Measurements from ENCODE around the gene VENTX.

DNA sequence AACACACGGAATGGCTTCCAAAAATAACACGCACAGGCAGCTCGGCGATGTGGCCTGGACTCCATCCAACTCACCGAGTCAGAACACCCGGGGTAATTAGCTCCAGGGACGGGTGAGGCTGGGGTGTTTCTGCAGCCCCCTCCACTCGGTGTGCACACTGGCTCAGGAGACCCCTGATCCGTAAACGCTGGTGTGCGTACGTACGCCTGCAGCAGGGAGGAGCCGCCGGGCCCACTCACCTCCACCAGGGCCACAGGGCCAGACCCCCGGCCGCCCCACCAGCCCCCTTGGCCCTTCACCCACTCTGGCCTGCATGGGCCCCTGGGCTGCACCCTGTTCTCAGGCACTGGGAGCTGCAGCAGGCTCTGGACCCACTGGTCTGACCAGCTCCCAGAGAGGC is 30.0 kb upstream of the VENTX start:
- TF ChIP-seq, protein P1, sequence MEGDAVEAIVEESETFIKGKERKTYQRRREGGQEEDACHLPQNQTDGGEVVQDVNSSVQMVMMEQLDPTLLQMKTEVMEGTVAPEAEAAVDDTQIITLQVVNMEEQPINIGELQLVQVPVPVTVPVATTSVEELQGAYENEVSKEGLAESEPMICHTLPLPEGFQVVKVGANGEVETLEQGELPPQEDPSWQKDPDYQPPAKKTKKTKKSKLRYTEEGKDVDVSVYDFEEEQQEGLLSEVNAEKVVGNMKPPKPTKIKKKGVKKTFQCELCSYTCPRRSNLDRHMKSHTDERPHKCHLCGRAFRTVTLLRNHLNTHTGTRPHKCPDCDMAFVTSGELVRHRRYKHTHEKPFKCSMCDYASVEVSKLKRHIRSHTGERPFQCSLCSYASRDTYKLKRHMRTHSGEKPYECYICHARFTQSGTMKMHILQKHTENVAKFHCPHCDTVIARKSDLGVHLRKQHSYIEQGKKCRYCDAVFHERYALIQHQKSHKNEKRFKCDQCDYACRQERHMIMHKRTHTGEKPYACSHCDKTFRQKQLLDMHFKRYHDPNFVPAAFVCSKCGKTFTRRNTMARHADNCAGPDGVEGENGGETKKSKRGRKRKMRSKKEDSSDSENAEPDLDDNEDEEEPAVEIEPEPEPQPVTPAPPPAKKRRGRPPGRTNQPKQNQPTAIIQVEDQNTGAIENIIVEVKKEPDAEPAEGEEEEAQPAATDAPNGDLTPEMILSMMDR (conservative IDR thresholded peaks at IDR 0.05; ENCODE audit: low read length): no peak
- TF ChIP-seq EZH2phosphoT487 (IDR thresholded peaks at IDR 0.05; ENCODE audit: borderline replicate concordance): no peak

Measured in Loucy (cell line).